Measurements from ENCODE around the gene PTPN6. TPM values are rescaled to one million over a fixed set of nuclear protein-coding genes. Genes with fewer than 3 reads are reported as not detected.
"Not testable (repeated sequence)": the region's sequence is repeated elsewhere in the genome, so short reads cannot be mapped to it uniquely, and the experiment has no call there.

Gene PTPN6
- not detected in 2 replicates for total RNA-seq (2014; rRNA removed; shearing (Covaris generic))

DNA sequence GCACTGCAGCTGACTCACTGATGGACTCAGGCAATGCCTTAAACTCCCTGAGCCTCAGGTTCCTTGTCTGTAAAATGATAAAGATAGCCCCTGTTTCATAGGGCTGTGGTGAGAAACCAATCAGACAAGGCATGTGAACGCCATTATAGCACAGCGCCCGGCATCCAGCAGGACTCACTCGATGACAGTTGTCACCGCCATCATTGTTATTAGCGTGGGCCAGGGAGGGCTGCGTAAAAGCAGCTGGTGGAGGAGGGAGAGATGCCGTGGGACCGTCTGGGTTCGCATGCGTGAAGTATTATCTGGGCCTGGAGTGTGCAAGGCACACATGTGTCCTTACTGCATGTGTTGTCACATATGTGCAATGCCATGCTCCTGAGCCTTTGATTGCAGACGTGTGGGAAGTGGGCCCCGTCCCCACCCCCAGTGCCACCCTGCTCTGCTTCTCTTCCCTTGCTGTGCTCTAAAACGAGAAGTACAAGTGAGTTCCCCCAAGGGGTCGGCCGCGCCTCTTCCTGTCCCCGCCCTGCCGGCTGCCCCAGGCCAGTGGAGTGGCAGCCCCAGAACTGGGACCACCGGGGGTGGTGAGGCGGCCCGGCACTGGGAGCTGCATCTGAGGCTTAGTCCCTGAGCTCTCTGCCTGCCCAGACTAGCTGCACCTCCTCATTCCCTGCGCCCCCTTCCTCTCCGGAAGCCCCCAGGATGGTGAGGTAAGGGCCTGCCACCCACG is at the start of gene PTPN6:
TSS of gene PTPN6 (plus strand) at position 546 of the 730 bp plus-strand sequence. CDS start at position 703, 157 bp downstream.
- no peak for DNase-seq (ENCODE audit: low read depth)

- no peak for DNase-seq (ENCODE audit: low read depth)
Measured at GRCh38 chr12:6902448-6902847, 48.7 kb upstream of the PTPN6 start.

- DNase-seq (ENCODE audit: low read depth), result peak; percentile 63
Measured at GRCh38 chr12:6903722-6904121, 47.4 kb upstream of the PTPN6 start.

- peak; percentile 96 for DNase-seq (ENCODE audit: low read depth)
Measured at GRCh38 chr12:6904280-6905276, 46.6 kb upstream of the PTPN6 start, which contains the start of gene LRRC23. LRRC23 (plus strand) TSS chr12:6904822; CDS start chr12:6905634, 812 bp downstream.

- no peak for DNase-seq (ENCODE audit: low read depth)
Measured at GRCh38 chr12:6905414-6906040, 45.6 kb upstream of the PTPN6 start.

DNA sequence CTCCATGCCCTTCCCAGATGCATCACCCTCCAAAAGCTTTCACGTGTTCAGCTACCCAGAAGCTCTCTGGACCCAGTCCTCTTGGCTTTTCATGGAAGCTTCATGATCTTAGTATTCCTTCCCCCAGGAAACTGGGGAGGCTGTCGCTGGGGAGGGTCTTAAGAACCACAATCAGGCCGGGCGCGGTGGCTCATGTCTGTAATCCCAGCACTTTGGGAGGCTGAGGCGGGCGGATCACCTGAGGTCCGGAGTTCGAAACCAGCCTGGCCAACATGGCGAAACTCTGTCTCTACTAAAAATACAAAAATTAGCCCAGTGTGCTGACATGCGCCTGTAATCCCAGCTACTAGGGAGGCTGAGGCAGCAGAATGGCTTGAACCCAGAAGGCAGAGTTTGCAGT is 43.0 kb upstream of the PTPN6 start:
- not testable (repeated sequence) for DNase-seq (ENCODE audit: low read depth)

- DNase-seq (ENCODE audit: low read depth), result no peak
Measured at GRCh38 chr12:6909421-6910145, 41.6 kb upstream of the PTPN6 start.

GRCh38 chr12:6912164-6912935 is 38.8 kb upstream of the PTPN6 start:
- DNase-seq (ENCODE audit: low read depth), result no peak

DNA sequence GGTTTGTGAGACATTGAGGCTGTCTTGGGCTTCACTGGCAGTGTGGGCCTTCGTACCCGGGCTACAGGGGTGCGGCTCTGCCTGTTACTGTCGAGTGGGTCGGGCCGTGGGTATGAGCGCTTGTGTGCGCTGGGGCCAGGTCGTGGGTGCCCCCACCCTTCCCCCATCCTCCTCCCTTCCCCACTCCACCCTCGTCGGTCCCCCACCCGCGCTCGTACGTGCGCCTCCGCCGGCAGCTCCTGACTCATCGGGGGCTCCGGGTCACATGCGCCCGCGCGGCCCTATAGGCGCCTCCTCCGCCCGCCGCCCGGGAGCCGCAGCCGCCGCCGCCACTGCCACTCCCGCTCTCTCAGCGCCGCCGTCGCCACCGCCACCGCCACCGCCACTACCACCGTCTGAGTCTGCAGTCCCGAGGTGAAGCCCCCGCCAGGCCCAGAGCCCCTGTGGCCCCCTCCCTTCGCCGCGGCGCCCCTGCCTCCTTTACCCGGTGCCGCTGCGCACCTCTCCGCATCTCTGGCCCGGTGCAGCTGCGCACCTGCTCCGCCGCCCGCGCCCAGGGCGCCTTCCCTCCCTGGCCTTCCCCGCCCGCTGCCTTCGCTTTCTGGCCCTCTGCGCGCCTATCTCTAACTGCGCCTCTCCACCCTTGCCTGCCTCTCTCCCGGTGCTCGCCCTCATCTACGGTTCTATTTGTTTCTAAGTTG is 36.8 kb upstream of the PTPN6 start, which contains the start of gene ENO2:
TSS of gene ENO2 (plus strand) at position 335 of the 701 bp plus-strand sequence. CDS start 1,253 bp downstream, outside the sequence.
- peak; percentile 81 for DNase-seq (ENCODE audit: low read depth)

GRCh38 chr12:6914947-6915788 is 36.0 kb upstream of the PTPN6 start:
- no peak for DNase-seq (ENCODE audit: low read depth)

DNA sequence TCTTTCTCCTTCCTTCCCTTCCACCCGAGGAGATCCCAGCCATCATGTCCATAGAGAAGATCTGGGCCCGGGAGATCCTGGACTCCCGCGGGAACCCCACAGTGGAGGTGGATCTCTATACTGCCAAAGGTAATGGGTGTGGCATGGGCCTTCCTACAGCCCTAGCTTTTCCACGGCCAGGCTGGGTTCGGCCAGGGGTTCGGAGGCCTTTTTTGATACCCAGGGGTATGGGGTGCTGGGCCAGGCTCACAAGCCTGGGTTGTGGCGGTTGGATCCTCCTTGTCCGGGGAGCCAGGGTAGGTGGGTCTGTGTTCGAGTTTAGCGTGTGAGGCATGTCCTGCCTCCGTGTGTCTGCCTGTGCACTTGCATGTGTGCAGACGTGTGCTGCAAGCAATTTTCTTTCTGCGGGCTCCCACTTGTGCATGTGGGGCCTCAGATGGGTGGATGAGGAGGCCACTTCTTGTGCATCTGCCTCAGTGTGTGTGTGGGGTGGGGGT is 35.3 kb upstream of the PTPN6 start:
- no peak for DNase-seq (ENCODE audit: low read depth)

GRCh38 chr12:6916426-6917200 is 34.5 kb upstream of the PTPN6 start:
- no peak for DNase-seq (ENCODE audit: low read depth)

GRCh38 chr12:6917491-6918231 is 33.5 kb upstream of the PTPN6 start:
- peak; percentile 58 for DNase-seq (ENCODE audit: low read depth)

DNA sequence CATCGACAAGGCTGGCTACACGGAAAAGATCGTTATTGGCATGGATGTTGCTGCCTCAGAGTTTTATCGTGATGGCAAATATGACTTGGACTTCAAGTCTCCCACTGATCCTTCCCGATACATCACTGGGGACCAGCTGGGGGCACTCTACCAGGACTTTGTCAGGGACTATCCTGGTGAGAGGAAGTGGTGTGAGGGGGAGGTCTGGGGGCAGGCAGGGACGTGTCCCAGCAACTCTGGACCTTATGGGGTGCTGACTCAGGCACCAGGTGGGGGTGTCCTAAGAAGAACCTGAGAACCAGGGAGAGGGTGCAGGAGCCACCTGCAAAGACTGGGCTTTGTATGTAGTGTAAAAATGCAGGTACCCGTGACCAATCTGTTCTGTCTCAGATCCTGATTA is 31.6 kb upstream of the PTPN6 start:
- no peak for DNase-seq (ENCODE audit: low read depth)

DNA sequence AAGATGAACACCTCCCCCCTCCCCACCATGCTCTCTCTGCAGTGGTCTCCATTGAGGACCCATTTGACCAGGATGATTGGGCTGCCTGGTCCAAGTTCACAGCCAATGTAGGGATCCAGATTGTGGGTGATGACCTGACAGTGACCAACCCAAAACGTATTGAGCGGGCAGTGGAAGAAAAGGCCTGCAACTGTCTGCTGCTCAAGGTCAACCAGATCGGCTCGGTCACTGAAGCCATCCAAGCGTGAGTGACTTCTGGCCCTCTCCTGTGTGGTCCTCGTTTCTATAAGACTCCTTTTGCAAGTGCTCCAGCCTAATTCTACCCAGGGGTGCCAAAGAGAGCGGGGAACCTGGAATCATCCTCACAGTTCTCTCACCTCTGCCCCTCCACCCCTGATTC is 29.6 kb upstream of the PTPN6 start:
- no peak for DNase-seq (ENCODE audit: low read depth)

DNA sequence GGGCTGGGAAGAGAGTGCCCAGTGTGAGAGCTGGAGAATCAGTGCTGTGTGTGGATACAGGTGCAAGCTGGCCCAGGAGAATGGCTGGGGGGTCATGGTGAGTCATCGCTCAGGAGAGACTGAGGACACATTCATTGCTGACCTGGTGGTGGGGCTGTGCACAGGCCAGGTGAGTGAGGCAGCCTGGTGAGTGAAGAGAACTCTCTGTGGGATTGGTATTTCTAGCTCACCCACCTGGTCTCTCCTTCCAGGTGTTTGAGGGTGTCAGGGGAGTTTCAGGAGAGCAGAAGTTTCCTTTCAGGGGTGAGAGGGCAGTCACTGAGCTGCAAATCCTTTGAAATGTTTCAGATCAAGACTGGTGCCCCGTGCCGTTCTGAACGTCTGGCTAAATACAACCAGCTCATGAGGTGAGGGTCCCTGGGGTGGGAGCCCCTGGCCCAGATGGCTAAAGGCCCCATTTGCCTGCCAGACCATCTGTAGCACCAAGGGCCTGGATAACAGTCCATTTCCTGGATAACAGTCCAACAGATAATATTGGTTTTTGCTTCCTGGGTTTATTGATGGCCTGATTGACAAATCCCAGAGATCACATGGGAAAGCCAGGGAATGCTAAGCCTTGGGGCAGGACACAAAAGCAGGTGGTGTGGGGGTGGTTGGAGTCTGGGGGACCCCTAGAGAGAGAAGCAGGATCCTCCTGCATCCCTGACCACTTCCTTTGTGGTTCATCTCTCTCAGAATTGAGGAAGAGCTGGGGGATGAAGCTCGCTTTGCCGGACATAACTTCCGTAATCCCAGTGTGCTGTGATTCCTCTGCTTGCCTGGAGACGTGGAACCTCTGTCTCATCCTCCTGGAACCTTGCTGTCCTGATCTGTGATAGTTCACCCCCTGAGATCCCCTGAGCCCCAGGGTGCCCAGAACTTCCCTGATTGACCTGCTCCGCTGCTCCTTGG is 28.9 kb upstream of the PTPN6 start:
- DNase-seq (ENCODE audit: low read depth), result no peak

Data from Daoy (cell line).